Adrenal gland (tissue), 5 donors: Measurements from ENCODE around the gene BCAS4.

Experiments used
- CTCF ChIP-seq, 6 experiments: fragments of 450-650 bp in 4 of 6; fragments of 200-600 bp in 2 of 6; sonication (generic) in 1 of 6; IDR thresholded peaks; 1 replicate in 5 of 6; 2 replicates in 1 of 6; pipeline versions ENCODE4 v1.5.1 to v1.8.0; 2016 to 2021; ENCODE audit warnings: antibody characterized with exemption in 6 of 6, mild to moderate bottlenecking in 2 of 6, moderate library complexity in 1 of 6
- POLR2A ChIP-seq, 2 donors: fragments of 450-650 bp; IDR thresholded peaks; one replicate each; pipeline ENCODE4 v1.6.1; 2017; ENCODE audit warnings: antibody characterized with exemption in 2 of 2, mild to moderate bottlenecking in 2 of 2, moderate library complexity in 1 of 2
- donor health status: DM: no; HTN: no; CAD: no.

- TF ChIP-seq CTCF (IDR thresholded peaks at IDR 0.05): no peak
- no peak for TF ChIP-seq POLR2A (IDR thresholded peaks at IDR 0.05)
Measured at GRCh38 chr20:50901301-50901700, 106.4 kb downstream of the BCAS4 start.
